Keratinocyte (primary cell): ENCODE measurements around the gene PARP11. TPM values are rescaled to one million over a fixed set of nuclear protein-coding genes. Genes with fewer than 3 reads are reported as not detected.

Experiments used
- DNase-seq: peaks from one replicate; pipeline ENCODE4 v3.0.0-alpha.2; 2011; ENCODE audit warnings: low read depth, missing footprints, low spot score
- FAIRE-seq: peaks from 2 replicates; lab custom pipeline; 2011; peaks lifted over from hg19 to GRCh38; lab: Jason Lieb, UNC
- H2AFZ ChIP-seq: 2 replicates; pipeline ENCODE4 v1.6.0; 2012; ENCODE audit warnings: low read length, control low read depth, inconsistent platforms; ENCODE audit not compliant: control insufficient read depth
- H3K27ac ChIP-seq: 2 replicates; pipeline ENCODE4 v1.5.1; 2011; ENCODE audit warnings: low read length; ENCODE audit not compliant: control insufficient read depth, insufficient read depth
- H3K27me3 ChIP-seq: 3 replicates; pipeline ENCODE4 v1.6.0; 2011; ENCODE audit warnings: low read length; ENCODE audit not compliant: control insufficient read depth, insufficient read depth; ENCODE audit errors: extremely low read depth
- H3K36me3 ChIP-seq, 2 experiments: 2 replicates in 1 of 2; 3 replicates in 1 of 2; pipeline ENCODE4 v1.5.1; 2011; ENCODE audit warnings: low read length in 2 of 2, mild to moderate bottlenecking in 1 of 2; ENCODE audit not compliant: control insufficient read depth in 2 of 2, insufficient read depth in 2 of 2; ENCODE audit errors: extremely low read depth in 1 of 2
- H3K4me1 ChIP-seq: 3 replicates; pipeline ENCODE4 v1.5.1; 2011; ENCODE audit warnings: low read length; ENCODE audit not compliant: control insufficient read depth, insufficient read depth; ENCODE audit errors: extremely low read depth
- H3K4me2 ChIP-seq: 3 replicates; pipeline ENCODE4 v1.6.0; 2011; ENCODE audit warnings: low read depth, low read length; ENCODE audit not compliant: control insufficient read depth, insufficient read depth; ENCODE audit errors: extremely low read depth
- H3K4me3 ChIP-seq, 3 experiments: fragments of 200-600 bp in 1 of 3; sonication (generic) in 1 of 3; 2 replicates in 2 of 3; 3 replicates in 1 of 3; pipeline ENCODE4 v1.5.1; 2011 to 2016; ENCODE audit warnings: low read length in 3 of 3, mild to moderate bottlenecking in 3 of 3, control low read depth in 2 of 3, inconsistent platforms in 1 of 3, low read depth in 1 of 3, mixed read lengths in 1 of 3, mixed run types in 1 of 3, moderate library complexity in 1 of 3; ENCODE audit not compliant: control insufficient read depth in 2 of 3, insufficient read depth in 2 of 3; ENCODE audit errors: extremely low read depth in 1 of 3
- H3K79me2 ChIP-seq: 2 replicates; pipeline ENCODE4 v1.6.0; 2012; ENCODE audit warnings: low read length; ENCODE audit not compliant: control insufficient read depth, insufficient read depth
- H3K9ac ChIP-seq: 3 replicates; pipeline ENCODE4 v1.6.0; 2011; ENCODE audit warnings: low read length; ENCODE audit not compliant: control insufficient read depth, insufficient read depth; ENCODE audit errors: extremely low read depth
- H3K9me1 ChIP-seq: 3 replicates; pipeline ENCODE4 v1.6.0; 2011; ENCODE audit warnings: low read length; ENCODE audit not compliant: control insufficient read depth, insufficient read depth; ENCODE audit errors: extremely low read depth
- H3K9me3 ChIP-seq: 2 replicates; pipeline ENCODE4 v1.5.1; 2012; ENCODE audit warnings: low read depth, low read length; ENCODE audit not compliant: control insufficient read depth
- H4K20me1 ChIP-seq: 3 replicates; pipeline ENCODE4 v1.6.0; 2011; ENCODE audit warnings: low read length; ENCODE audit not compliant: control insufficient read depth, insufficient read depth; ENCODE audit errors: extremely low read depth
- EZH2 ChIP-seq: IDR thresholded peaks from one replicate; pipeline ENCODE4 v1.6.1; 2012; ENCODE audit warnings: inconsistent platforms, mild to moderate bottlenecking, low read length, moderate library complexity
- dilution Hi-C: fragments of 300-500 bp; cut with MboI; formaldehyde crosslinking; loops from one replicate; pipeline ENCODE4 v1.7.0; 2020; ENCODE audit warnings: low sequenced_read_pairs; ENCODE audit not compliant: extremely low pct_ligation_motif_present
- polyA plus RNA-seq, 5 experiments: library from polyadenylated mRNA; depleted of rRNA in 3 of 5; stranded (reverse) in 3 of 5; stranded (forward) in 1 of 5; unstranded in 1 of 5; fragments of >200 nt; gene quantifications; 1 replicate in 1 of 5; 2 replicates in 3 of 5; 3 replicates in 1 of 5; pipeline versions ENCODE4 v1.2.1 to v1.2.3, GENCODE V29; 2011 to 2012; ENCODE audit warnings: missing spikeins in 2 of 5, low read depth in 1 of 5, low replicate concordance in 1 of 5
- TF ChIP-seq, protein P1 (sequence below), 3 experiments: IDR thresholded peaks in 1 of 3; conservative IDR thresholded peaks in 1 of 3; optimal IDR thresholded peaks in 1 of 3; 2 replicates in 2 of 3; 3 replicates in 1 of 3; pipeline versions ENCODE3 to v1.5.1; 2011; ENCODE audit warnings: low read length in 3 of 3, mild to moderate bottlenecking in 3 of 3, moderate library complexity in 2 of 3, control low read depth in 1 of 3, inconsistent platforms in 1 of 3; ENCODE audit not compliant: insufficient read depth in 2 of 3; ENCODE audit errors: extremely low read depth in 1 of 3

The PARP11 gene
- polyA plus RNA-seq, 1 donor (not counting 4 experiments of a cell fraction or from before 2014, with no cell fraction given) = 5.4 TPM

DNA sequence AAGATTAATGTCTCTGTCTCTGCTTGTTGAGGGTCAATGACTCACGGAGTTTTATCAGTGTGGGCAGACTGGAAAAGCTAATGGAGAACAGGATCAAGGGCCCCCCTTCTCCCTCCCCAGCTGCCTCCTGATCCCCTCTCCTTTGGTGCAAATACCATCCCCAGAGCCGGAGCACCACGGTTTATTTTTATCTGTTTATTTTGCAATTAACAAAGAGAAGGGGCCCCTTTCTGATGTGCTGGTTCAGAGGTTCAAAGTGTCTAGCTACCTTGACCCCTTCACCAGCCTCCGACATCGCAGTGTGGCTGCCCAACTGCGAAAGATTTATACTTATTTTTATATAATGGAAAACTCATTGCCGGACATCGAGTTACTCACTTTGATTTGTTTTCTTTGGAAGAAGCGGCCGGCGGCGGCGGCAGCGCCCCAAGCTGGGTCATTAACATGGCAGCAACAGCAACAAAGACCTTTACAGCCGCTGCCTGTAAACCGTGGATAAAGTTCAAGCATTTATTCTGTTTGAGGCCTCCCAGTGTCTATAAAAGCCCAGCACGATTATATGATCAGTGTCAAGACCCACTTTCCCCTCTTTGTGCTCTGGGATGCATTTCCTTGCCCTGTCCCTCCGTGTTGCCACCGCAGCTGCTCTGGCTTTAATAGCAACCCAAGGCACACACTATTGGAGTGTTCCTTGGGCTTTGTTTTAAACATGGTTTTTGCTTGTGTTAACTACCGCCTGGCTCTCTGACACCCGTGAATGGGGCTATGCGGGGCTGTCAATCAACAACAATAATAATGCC lies 47.4 kb upstream of the PARP11 start:
- H3K27me3 ChIP-seq = peaks cover 3% of the 10 kb centered on the region
- no peak overlapping the region for H3K4me2 ChIP-seq
- dilution Hi-C loops = no loop called here
- H3K9me3 ChIP-seq = no peaks in the 10 kb centered on the region
- no peaks in the 10 kb centered on the region for H3K36me3 ChIP-seq
- no peaks in the 10 kb centered on the region for H3K79me2 ChIP-seq
- H2AFZ ChIP-seq = no peak overlapping the region
- DNase-seq (no peak), FAIRE-seq (no peak)
- H3K4me1 ChIP-seq = no peaks in the 10 kb centered on the region
- no peaks in the 10 kb centered on the region for H4K20me1 ChIP-seq
- TF ChIP-seq, protein P1, sequence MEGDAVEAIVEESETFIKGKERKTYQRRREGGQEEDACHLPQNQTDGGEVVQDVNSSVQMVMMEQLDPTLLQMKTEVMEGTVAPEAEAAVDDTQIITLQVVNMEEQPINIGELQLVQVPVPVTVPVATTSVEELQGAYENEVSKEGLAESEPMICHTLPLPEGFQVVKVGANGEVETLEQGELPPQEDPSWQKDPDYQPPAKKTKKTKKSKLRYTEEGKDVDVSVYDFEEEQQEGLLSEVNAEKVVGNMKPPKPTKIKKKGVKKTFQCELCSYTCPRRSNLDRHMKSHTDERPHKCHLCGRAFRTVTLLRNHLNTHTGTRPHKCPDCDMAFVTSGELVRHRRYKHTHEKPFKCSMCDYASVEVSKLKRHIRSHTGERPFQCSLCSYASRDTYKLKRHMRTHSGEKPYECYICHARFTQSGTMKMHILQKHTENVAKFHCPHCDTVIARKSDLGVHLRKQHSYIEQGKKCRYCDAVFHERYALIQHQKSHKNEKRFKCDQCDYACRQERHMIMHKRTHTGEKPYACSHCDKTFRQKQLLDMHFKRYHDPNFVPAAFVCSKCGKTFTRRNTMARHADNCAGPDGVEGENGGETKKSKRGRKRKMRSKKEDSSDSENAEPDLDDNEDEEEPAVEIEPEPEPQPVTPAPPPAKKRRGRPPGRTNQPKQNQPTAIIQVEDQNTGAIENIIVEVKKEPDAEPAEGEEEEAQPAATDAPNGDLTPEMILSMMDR (optimal IDR thresholded peaks at IDR 0.05 in 1 of 3, IDR thresholded peaks at IDR 0.05 in 1 of 3, conservative IDR thresholded peaks at IDR 0.05 in 1 of 3; ENCODE audit: extremely low read depth in 1 of 3, insufficient read depth in 2 of 3, low read length in 3 of 3) = no peak
- no peak for TF ChIP-seq EZH2
- H3K9ac ChIP-seq = no peak overlapping the region
- H3K9me1 ChIP-seq = no peaks in the 10 kb centered on the region
- H3K27ac ChIP-seq = no peak overlapping the region
- no peak overlapping the region for H3K4me3 ChIP-seq

DNA sequence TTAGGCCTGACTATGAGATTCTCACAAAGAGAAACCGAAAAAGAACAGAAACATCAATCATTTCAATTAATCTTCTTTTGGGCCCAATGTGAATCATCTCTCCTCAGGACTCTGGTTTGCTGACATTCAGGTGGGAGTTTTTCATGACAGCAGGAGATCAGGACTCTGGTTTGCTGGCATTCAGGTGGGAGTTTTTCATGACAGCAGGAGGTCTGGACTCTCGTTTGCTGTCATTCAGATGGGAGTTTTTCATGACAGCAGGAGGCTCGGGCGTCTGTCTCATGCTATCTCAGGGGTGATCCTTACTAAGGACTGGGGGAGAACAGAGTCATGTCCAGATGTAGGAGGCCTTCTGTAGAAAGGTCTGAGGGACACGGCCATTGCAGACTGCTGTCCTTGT lies 40.1 kb upstream of the PARP11 start:
- Histone ChIP-seq H3K36me3 (no peaks in the 10 kb centered on the region), H3K4me3 (no peak overlapping the region), H4K20me1 (no peaks in the 10 kb centered on the region), H3K4me1 (no peaks in the 10 kb centered on the region), H3K4me2 (no peak overlapping the region), H2AFZ (no peak overlapping the region), H3K9ac (no peak overlapping the region), H3K9me1 (no peaks in the 10 kb centered on the region), H3K27me3 (no peaks in the 10 kb centered on the region), H3K9me3 (no peaks in the 10 kb centered on the region), H3K79me2 (no peaks in the 10 kb centered on the region), H3K27ac (no peak overlapping the region)
- dilution Hi-C loops = no loop called here
- FAIRE-seq (no peak), DNase-seq (no peak)
- TF ChIP-seq, protein P1 (optimal IDR thresholded peaks at IDR 0.05 in 1 of 3, IDR thresholded peaks at IDR 0.05 in 1 of 3, conservative IDR thresholded peaks at IDR 0.05 in 1 of 3; ENCODE audit: extremely low read depth in 1 of 3, insufficient read depth in 2 of 3, low read length in 3 of 3) = no peak
- TF ChIP-seq EZH2 = no peak
